Measurements from ENCODE around the gene MRPL18. TPM values are rescaled to one million over a fixed set of nuclear protein-coding genes. Genes with fewer than 3 reads are reported as not detected.

MRPL18 gene
- total and polyA plus RNA-seq, 9 of the 15 experiments (the other 6 are each of a cell fraction or from before 2014, with no cell fraction given), result 149 to 456 (median 196) TPM

DNA sequence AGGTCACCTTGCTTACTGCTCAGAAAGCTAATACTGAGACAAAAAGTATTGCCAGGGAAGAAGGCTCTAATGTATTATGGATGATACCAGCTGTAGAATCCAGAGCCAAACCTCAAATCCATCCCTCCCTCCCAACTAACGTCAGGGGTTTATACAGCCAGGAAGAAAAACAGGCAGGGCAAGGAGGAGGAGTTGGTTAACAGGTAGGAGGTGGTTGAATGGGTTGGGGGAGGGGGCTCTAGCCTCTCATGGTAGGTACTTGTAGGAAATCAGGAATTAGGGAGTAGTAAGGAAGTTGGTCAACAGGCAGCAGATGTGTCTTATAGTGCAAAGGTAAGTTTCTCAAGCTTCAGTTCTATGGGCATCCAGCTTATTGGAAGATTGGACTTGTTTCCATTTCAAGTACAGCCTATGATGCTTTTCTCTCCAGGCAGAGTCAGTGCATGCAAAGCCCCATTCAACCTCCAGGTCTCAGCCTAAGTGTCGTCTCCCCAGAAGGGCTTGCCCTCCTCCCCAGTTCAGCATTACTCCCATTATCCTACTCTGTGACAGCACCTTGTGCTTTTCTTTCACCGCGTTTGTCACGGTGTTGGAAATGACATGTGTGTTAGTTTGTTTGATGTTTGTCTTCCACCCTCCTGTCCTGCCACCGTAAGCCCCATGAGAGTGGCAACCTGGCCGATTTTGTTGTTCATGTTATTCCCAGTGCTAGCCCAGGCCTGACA is 47.9 kb downstream of the MRPL18 start (continued):
- TF ChIP-seq NCOR1 (IDR thresholded peaks at IDR 0.05) (no peak), KLF16 (IDR thresholded peaks at IDR 0.05) (no peak), YBX1 (IDR thresholded peaks at IDR 0.05) (no peak), ZNF589 (CRISPR knock-in tag; IDR thresholded peaks at IDR 0.05; ENCODE audit: low read depth) (no peak), POLR3G (IDR thresholded peaks at IDR 0.05; ENCODE audit: extremely low read depth, insufficient read length, insufficient replicate concordance) (no peak), TAF9B (IDR thresholded peaks at IDR 0.05; ENCODE audit: partially characterized antibody) (no peak), ZFP1 (CRISPR knock-in tag; IDR thresholded peaks at IDR 0.05) (no peak), ZNF23 (CRISPR knock-in tag; IDR thresholded peaks at IDR 0.05) (no peak), HCFC1 (IDR thresholded peaks at IDR 0.05; ENCODE audit: low read depth, low read length) (no peak)
- TF ChIP-seq, protein P1, sequence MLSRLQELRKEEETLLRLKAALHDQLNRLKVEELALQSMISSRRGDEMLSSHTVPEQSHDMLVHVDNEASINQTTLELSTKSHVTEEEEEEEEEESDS (CRISPR knock-in tag; IDR thresholded peaks at IDR 0.05), result no peak

GRCh38 chr6:159842035-159842434 is 51.8 kb downstream of the MRPL18 start:
- WGBS (ENCODE audit: insufficient coverage, low coverage, missing lambda C conversion rate), result 3% methylated on average over 4 of the region's 4 CpGs
- intact Hi-C loops (cut with micrococcal nuclease) (no loop called here), in situ Hi-C loops (cut with MboI) (no loop called here)
- no peaks in the 10 kb centered on the region for H3K9me3 ChIP-seq (replicated peaks; ENCODE audit: control insufficient read depth, insufficient read depth, low read depth, low read length)
- H4K20me1 ChIP-seq (replicated peaks; ENCODE audit: control insufficient read depth, insufficient read depth, low read length), result no peaks in the 10 kb centered on the region; the same call in 1 of the 2 replicates
- H3K36me3 ChIP-seq (ENCODE audit: control insufficient read depth, insufficient read depth, low read length), result no peaks in the 10 kb centered on the region
- H3K4me1 ChIP-seq (replicated peaks in 1 of 2; ENCODE audit: control insufficient read depth in 2 of 2, insufficient read depth in 2 of 2, low read length in 2 of 2), result peaks cover 0 to 4% of the 10 kb centered on the region in 2 experiments; a peak in 1 of 5 replicates
- ATAC-seq (peak; percentile 95), DNase-seq (ENCODE audit: extremely low read depth in 1 of 4, low spot score in 3 of 4) (peak; percentile 60 to 65 (median 64)), FAIRE-seq (peak; percentile 94)
- ChIA-PET POLR2A (no interaction called here), CTCF (ENCODE audit: low intra/inter-chr PET ratio) (no interaction called here)
- peaks cover 42 to 49% of the 10 kb centered on the region in 2 experiments for H3K27me3 ChIP-seq (ENCODE audit: control insufficient read depth in 2 of 2, insufficient read depth in 2 of 2, low read length in 2 of 2)
- H3K27ac ChIP-seq (ENCODE audit: extremely low read depth, low read depth, low read length), result no peak overlapping the region
- BruUV-seq (replicated peaks), result no TSS peak
- H3K79me2 ChIP-seq (ENCODE audit: control insufficient read depth, insufficient read depth, low read length), result no peaks in the 10 kb centered on the region
- no peak overlapping the region for H3K4me3 ChIP-seq
- H3K9me1 ChIP-seq (ENCODE audit: control insufficient read depth, insufficient read depth, low read length), result no peaks in the 10 kb centered on the region
- H3K4me2 ChIP-seq (ENCODE audit: insufficient read depth, low read length), result no peak overlapping the region
- H3K9ac ChIP-seq (ENCODE audit: insufficient read depth in 1 of 2, low read depth in 2 of 2, low read length in 2 of 2), result no peak overlapping the region
- peak overlapping the region; percentile 48; the same call in 1 of the 2 replicates for H2AFZ ChIP-seq (ENCODE audit: low read depth, low read length)
- TF ChIP-seq ARID2 (IDR thresholded peaks at IDR 0.05), result no peak
- TF ChIP-seq NFXL1 (CRISPR knock-in tag; IDR thresholded peaks at IDR 0.05), result no peak
- TF ChIP-seq GATAD2B (IDR thresholded peaks at IDR 0.05; ENCODE audit: borderline replicate concordance), result no peak
- TF ChIP-seq, protein P2, sequence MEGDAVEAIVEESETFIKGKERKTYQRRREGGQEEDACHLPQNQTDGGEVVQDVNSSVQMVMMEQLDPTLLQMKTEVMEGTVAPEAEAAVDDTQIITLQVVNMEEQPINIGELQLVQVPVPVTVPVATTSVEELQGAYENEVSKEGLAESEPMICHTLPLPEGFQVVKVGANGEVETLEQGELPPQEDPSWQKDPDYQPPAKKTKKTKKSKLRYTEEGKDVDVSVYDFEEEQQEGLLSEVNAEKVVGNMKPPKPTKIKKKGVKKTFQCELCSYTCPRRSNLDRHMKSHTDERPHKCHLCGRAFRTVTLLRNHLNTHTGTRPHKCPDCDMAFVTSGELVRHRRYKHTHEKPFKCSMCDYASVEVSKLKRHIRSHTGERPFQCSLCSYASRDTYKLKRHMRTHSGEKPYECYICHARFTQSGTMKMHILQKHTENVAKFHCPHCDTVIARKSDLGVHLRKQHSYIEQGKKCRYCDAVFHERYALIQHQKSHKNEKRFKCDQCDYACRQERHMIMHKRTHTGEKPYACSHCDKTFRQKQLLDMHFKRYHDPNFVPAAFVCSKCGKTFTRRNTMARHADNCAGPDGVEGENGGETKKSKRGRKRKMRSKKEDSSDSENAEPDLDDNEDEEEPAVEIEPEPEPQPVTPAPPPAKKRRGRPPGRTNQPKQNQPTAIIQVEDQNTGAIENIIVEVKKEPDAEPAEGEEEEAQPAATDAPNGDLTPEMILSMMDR (IDR thresholded peaks at IDR 0.05 in 2 of 3, conservative IDR thresholded peaks at IDR 0.05 in 1 of 3; ENCODE audit: insufficient read depth in 2 of 3, low read depth in 1 of 3, low read length in 3 of 3), result peak; percentile 63 to 79 (median 75)
- TF ChIP-seq ZC3H4 (CRISPR knock-in tag; IDR thresholded peaks at IDR 0.05; ENCODE audit: borderline replicate concordance), result no peak
- TF ChIP-seq TCF3 (CRISPR knock-in tag; IDR thresholded peaks at IDR 0.05), result no peak
- no peak for TF ChIP-seq ASH1L (IDR thresholded peaks at IDR 0.05; ENCODE audit: borderline replicate concordance, low read depth, partially characterized antibody)
- TF ChIP-seq TAF1 (IDR thresholded peaks at IDR 0.05; ENCODE audit: control insufficient read depth, extremely low read depth, insufficient read depth, low read length, severe bottlenecking), result no peak

All from K562 (cell line).